HG02571 (cell line): ENCODE results near the gene CPNE1.

ENCODE experiments used
- ATAC-seq: cut with Tn5 transposase; IDR thresholded peaks from one replicate; pipeline ENCODE4 v1.9.1; 2021; ENCODE audit warnings: mild to moderate bottlenecking, moderate library complexity; ENCODE audit not compliant: unreplicated experiment

Gene CPNE1

DNA sequence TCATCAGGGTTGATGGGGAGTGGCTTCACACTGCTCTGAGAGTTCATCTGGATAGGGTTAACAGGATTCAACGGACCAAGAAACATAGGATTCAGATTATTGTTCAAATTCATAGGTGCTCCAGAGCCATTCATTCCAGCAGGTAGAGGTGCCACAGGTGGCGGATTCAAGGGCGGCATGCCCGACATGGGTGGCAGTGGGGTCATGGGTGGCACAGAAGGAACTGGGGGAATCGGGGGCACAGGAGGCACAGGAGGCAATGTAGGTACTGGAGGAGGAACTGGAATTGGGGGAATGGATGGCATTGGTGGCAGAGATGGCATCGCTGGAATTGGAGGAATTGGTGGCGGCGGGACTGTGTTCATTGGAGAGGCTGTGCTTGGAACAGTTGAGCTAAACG, 10.3 kb downstream of the CPNE1 start:
- ATAC-seq, result no peak

DNA sequence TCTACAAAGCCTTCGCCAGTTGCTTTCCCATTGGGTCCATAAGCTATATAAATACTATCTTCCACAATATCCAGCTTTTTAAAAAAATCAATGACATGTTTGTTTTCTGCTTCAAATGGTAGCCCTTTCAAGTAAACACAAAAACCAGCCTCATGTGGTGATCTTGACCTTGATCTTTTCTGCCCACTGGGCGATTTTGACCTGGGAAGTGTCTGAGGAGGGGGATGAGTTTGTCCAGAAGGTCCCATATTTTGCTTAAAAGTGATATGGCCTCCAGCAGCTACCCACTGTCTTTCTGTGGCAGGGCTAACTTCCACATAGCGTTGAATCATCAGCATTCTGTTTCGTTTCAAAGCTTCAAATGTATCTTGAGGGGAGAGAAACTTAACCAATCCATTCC, 10.8 kb downstream of the CPNE1 start:
- no peak for ATAC-seq

DNA sequence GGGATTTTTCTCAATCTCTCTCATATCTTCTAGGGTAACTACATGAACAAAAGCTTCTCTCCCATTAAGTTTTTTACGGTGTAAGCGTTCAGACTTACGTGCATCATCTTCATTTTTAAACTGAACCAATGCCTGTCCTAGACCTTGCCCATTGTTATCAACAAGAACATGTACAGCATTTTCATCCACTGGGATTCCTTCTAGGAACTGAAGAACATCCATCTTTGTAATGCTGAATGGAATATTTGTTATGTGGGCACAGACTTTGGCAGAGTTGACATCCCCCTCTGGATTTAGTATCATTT, 11.3 kb downstream of the CPNE1 start:
- no peak for ATAC-seq

DNA sequence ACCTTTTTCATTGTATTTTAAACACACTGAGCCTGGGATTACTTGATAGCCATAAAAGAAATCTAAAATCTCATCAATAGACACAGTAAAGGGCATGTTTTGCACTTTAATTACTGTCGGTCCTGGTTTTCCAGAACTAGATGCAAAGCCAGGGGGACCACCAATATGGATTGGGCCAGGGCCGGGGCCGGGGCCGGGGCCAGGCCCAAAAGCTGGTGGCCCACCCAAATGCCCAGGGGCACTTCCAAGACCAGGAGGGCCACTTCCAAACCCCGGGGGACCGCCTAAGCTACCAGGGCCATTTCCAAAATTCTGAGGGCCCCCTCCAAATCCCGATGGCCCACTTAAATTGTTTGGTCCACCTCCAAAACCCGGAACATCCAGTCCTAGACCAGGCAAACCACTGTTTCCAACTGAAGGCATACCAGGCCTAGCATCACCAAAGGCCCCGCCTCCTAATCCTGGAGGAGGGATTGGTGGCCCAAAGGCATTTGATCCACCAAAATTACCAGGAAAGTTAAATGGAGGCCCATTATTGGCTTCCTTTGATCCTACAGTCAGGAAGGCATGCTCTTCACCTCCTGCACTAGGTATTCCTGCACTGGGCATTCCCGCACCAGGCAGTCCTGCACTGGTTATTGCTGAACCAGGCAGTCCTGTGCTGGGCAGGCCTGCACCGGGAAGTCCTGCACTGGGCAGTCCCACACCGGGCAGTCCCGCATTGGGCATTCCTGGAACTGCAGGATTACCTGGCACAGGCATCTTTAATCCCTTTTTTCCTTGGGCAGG, 11.9 kb downstream of the CPNE1 start:
- ATAC-seq, result no peak

DNA sequence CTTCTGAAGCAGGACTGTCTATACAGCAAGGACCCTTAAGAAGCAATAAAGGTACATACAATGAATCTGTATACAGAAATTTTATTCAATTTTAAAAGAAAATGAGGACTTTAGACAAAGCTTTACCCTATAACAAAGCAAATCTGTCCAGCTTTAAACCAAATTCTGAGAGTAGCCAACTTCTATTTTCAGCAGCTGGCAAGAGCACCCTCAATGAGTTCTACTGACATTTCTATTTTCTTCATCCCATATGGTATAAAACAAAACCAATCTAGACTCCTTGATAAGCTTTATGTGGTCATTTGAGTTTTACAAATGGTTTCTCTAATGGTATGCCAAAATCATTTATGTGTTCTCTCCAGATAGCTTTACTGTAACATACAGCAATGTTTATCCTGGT, 12.7 kb downstream of the CPNE1 start:
- ATAC-seq, result no peak

DNA sequence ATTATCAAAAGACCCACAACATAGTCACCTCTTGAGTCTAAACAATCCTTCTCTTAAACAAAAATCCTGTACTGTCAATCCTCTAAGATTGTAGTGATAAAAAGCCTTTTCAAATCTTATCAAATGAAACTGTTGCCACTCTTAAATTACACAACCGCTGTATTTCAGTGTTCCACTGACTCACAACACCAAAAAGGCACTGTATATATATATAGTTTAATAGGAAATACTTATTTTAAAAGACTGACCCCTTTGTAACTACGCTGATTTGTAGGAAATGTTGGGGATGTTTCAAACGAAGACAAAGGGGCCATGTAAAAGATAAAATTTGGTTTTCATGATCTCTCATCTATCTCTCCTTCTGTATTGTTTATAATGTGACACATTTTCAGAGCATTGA, 14.1 kb downstream of the CPNE1 start:
- ATAC-seq, result no peak

DNA sequence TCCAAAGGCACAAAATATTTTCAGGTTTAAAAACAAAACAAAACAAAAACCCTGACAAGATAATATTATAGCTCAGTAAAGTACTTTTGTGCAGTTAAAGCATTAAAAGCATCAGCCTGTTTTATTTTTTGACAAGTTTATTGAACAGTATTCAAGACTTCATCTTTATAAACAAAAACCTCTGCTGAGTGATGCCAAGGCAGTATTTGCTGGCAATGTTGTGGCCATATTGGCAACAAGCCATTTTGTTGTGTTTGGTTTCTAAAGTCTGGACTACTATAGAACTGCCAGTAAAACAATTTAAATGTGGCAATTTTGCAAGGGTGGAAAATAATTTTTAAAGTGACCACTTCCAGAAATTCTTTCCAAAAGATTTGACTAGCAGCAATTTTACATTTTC, 15.9 kb downstream of the CPNE1 start:
- no peak for ATAC-seq

DNA sequence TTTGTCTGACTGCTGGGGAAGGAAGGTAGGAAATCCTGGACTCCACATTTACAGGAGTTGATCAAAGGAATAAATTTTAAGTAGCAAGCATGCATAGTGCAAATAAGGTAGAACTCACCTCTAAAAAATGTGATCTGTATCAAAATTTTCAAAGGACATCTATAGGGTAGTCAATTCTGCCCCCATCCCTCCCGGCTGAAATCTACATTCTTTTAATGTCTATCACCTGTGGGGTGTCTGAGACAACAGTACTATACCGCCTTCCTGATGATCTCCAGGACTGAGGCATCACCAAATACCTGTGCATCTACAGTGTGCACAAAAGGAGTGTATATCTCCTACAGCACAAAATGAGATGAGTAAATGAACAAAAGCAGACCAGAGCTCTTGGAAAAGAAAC, 19.9 kb downstream of the CPNE1 start:
- no peak for ATAC-seq

DNA sequence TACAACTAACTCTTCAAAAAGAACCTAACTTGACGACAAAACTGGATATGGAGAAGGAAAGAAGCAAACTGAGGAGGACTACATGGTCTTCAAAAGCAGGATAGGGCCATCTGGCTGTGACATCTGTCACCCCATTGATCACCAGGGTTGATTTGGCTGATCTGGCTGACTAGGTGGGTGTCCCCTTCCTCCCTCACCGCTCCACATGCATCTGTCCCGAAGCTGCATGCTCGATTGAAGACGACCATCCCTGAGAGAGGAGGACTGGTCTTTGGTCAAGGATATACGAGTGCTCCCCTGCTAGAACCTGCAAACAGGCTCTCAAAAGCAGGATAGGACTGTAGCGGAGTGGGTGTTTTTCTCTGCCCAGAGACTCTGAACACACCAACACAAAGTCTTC, 21.7 kb downstream of the CPNE1 start:
- no peak for ATAC-seq

DNA sequence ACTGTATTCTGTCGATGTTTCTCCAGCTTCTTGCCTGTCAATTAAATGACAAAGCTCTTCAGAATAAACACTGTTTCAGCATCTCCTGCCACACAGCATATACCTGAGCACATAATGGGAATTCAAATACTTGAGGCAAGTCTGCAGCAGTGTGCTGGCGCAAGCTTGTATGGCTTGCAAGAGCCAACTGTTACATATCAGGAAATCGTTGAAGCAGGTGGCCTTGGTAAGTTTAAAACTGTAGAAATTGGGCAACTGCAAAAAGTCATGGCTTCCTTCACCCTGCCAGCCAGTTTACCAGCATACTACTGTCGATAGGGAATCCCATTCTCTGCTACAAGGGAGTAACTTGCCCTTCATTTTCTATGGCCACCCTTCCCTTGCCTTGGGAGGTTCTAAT, 23.0 kb downstream of the CPNE1 start:
- ATAC-seq, result no peak

DNA sequence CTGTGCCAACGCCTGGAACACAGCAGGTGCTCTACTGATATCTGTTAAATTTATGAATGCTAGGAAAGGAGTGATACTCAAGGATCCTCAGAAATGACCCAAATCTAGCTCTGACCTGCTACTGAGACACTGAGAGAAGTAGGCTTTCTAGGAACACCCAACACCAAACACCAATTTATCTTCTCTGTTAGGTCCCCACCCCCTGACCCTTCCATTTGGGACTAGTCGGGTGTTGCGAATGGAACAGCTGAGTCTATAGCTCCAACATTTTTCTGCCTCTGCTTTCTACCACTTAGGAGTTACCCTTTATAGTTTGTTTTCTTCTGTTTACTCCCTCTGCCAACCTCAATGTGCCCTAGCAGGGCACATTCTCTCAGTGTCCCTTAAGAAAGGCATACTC, 24.0 kb downstream of the CPNE1 start:
- no peak for ATAC-seq

DNA sequence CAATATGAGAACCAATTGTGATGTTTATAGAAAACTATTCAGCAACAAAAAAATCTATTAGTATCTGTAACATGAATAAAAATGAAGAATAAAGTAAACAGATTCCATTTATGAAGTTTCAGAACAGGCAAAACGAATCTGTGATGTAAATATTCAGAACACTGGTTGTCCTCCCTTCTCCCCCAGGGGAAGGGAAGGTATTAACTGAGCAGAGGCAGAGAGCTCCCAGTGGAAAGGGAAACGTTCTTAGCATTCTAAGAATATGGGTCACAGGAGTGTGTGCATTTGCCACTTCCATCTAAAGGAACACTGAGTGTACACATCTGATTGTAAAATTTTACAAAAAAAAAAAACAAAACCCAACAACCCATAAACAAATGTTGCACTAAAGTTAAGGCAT, 25.9 kb downstream of the CPNE1 start:
- ATAC-seq, result no peak

DNA sequence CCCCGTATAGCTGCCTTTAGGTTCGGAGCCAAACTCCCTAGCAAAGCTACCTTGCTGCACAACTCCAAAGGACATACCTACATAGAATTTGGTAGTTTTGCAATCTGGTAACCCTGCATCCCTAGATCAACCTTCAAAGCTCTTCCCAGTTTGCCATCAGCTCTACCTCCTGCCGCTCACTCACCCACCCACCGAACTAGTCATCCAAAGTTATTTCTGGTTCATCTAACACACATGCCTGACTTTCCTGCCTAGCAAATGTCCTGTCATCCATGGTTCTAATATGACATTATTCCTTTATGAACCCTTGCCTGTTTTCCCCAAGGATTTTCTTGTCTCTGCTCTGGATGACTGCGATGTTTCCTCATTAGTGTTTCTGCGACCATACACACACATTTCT, 27.4 kb downstream of the CPNE1 start:
- ATAC-seq, result no peak

DNA sequence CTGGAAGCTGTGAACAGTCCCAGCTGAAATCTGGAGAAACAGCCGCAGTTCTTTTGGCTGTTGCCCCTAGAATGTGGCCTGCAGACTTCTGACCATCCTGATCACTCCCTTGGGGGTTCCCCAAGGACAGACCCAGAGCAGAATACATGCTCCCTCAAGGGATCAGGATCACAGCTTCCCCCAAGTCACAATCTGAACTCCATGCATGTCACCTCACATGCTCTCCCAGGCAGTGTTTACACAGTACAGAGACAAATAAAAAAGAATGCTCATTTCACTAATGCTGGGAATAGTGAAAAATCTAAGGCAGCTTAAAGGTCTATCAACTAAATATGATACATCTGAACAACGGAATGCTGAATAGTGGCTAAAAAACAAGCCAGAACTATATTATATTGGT, 28.6 kb downstream of the CPNE1 start:
- no peak for ATAC-seq

DNA sequence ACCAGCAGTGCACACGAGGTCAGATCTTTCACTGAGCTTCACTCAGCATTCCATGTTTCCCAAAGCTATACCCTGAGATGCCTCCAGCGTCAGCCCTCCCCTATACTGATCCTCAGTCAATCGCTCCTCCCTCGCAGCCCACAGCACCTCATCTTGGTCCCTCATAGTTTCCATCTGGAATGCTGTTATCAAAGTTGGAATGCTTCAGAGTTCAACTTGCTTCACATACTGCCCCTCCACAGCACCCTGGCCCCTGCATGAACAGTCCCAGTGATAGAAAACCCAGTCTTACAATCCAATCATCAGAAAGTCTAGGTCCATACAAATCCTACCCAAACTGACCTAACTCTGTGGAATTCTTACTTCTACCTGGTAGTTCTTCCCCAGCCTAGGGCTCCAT, 29.0 kb downstream of the CPNE1 start:
- no peak for ATAC-seq

DNA sequence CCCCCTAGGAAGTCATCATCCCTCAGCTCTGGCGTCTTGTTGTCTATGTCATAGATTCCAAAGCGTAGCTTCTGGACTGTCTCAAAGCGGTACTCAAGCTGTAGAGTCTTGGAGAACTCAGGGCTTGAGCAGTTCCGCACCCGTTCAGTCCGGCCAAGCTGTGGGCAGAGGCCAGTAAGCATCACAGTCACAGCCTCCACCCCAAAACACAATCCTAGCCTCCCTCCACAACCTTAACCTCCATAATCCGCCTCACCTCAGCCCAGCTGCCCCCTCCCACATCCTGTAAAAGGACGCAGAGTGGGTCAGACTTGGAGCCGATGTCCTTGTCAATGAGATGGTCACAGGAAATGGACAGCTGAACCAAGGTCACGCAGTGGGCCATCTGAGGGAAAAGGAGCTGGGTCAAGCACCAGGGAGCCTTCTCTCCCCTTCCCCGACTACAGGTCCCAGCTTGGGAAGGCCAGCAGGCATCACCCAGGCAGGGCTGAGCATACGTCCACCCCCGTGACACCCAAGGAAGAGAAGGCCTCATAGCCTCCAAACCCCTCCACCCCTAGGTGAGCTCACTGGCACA, 32.1 kb downstream of the CPNE1 start:
- no peak for ATAC-seq

DNA sequence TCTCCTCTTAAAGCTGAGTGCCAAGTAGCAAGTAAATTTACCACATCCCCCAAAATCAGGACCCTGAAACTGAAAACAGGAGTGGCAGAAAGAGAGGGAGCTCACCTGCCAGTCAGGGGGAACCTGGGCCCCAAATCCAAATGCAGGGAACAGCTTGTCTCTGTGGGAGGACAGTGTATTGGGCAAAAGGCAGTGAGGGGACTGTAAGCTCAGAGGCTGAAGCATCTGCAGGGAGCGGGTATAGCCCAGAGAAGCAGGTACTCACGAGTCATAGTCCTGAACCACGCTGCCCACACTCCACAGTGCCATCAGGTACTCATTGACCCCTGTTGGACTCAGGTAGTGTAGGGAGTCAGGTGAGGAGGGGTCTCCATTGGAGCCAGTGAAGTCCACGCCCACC, 34.1 kb downstream of the CPNE1 start:
- no peak for ATAC-seq

DNA sequence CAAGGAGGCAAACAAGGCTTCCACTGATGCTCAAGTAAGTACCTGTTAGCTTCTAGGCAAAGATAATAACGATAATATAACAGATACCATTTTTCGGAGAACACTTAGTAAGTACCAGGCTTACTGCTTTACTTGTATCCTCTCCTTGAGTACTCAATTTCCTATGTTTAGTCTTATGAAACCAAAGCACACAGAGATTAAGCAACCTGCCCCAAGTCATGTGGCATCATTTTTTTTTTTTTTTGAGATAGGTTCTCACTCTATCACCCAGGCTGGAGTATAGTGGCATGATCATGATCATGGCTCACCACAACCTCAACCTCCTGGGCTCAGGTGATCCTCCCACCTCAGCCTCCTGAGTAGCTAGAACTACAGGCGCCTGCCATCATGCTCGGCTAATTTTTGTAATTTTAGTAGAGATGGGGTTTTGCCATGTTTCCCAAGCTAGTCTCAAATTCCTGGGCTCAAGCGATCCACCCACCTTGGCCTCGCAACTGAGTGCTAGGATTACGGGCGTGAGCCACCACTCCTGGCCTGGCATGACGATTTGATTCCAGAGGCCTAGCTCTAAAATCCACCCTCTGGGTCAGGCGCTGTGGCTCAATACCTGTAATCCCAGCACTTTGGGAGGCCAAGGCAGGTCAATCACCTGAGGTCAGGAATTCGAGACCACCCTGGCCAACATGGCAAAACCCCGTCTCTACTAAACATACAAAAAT, 35.1 kb downstream of the CPNE1 start:
- ATAC-seq, result no peak

DNA sequence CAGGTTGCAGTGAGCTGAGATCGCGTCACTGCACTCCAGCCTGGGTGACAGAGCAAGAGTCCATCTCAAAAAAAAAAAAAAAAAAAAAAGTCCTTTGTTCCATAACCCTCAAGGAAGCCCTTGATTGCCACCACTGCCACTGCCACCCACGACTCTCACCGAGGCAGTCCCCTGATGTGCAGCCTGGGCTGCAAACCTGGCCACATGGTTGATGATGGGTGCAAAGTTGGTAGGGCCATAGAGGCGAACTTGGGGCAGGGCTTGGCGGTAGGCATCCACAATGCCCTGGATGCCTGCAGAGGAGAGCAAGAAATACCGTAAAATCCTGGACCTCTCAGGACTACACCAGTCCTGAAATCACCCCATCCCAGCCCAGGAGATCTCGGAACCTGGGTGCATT, 37.6 kb downstream of the CPNE1 start:
- no peak for ATAC-seq

DNA sequence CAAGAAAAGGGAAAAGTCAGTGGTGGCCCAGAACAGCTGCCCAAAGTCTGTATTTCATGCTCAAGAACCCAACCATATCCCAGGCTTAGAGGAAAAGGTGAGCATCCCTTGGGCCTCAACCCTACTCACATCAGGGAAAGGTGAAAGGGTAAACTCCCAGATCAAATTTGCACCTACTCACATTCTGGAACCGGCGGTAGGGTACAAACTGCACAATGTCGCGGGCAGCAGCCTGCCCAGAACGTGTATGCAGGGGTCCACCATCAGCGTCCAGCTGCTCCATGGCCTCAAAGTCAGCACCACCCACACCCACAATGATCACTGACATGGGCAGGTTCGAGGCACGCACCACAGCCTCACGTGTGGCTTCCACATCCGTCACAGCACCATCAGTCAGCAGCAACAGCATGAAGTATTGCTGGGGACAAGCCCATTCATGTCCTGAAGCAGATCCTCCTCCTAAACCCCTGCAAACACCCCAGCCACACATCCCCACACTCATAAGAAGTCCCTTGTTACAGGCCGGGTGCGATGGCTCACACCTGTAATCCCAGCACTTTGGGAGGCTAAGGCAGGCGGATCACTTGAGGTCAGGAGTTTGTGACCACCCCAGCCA, 38.2 kb downstream of the CPNE1 start:
- no peak for ATAC-seq

DNA sequence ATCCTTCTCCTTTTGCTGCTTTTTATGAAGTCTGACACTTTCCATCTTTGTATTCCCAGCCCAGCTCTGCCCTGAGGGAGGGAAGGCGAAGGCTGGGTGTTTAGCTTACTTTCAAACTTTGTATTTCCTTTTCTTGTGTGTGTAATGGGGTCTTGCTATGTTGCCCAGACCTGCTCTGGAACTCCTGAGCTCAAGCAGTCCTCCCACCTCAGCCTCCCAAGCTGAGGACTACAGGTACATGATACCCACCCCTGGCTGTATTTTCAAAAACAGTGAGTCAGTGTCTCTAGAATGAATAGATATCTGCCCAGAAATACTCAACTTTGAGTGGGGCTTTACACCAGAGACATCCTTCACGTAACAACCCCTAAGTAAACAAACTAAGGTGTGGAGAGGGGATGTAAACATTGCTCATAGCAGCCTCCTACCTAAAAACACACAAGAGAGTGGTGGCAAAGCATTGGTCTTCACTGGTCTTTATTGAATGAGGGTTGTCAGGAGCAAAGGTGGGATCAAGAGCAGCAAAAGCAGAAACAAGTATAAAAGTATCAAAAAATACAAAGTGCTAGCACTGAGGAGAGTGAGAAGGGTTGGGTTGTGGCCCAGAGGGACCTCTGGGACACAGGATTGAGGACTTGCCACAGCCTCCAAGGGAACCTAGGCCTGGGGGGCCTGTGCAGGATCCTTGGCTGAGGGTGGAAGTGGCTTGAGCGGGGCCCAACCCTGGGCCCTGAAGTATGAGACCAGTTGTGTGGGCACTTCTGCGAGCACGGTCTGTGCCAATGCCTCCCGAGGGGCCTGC, 38.9 kb downstream of the CPNE1 start:
- no peak for ATAC-seq
